Measurements from ENCODE around the gene SH3BP1. TPM values are rescaled to one million over a fixed set of nuclear protein-coding genes. Genes with fewer than 3 reads are reported as not detected.

Gene SH3BP1
- total and polyA plus RNA-seq, 9 of the 15 experiments (the other 6 are each of a cell fraction or from before 2014, with no cell fraction given), result 0.10 to 36.2 (median 10.4) TPM

DNA sequence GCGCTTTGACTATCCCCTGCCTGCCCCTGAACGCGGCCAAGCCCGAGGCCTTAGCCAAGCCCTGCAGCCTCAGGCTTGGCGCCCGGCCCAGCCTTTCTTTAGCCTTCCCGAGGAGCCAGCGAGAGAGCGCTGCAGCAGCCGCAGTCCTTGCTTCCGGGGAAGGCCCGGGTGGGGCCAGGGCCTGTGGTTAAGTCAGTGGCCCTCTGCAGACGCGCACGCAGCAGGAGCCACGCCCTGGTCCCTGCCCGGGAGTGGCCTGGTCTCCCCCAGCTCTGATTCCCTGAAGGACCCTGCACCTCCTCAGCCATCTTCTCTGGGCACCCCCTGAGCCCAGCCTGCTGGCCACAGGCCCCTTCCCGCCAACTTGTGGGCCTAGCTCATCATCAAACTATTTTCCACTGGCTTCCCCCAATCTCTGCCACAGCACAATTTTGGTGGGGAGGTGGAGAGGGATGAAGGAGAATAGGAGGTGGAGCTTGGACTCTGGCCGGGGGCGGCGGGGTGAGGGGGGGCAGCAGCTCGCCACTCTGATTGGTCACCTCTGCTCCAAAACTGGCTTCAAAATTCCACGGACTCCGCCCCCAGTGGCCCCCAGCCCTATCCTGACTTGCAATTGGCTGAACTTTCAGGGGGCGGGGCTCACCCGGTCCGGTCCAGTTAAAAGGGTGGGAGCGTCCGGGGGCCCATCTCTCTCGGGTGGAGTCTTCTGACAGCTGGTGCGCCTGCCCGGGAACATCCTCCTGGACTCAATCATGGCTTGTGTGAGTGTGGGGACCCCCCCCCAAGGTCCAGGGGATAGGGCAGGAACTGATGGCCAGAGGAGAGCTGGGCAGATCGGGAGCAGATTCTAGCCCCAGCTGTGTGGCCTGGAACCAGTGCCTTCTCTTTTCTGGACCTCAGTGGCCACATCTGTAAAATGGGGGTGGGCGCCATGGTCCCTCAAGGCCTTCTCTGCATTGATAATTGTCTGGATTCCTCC lies 35.8 kb downstream of the SH3BP1 start, which contains the start of gene LGALS1 (continued):
- TF ChIP-seq, protein P1, sequence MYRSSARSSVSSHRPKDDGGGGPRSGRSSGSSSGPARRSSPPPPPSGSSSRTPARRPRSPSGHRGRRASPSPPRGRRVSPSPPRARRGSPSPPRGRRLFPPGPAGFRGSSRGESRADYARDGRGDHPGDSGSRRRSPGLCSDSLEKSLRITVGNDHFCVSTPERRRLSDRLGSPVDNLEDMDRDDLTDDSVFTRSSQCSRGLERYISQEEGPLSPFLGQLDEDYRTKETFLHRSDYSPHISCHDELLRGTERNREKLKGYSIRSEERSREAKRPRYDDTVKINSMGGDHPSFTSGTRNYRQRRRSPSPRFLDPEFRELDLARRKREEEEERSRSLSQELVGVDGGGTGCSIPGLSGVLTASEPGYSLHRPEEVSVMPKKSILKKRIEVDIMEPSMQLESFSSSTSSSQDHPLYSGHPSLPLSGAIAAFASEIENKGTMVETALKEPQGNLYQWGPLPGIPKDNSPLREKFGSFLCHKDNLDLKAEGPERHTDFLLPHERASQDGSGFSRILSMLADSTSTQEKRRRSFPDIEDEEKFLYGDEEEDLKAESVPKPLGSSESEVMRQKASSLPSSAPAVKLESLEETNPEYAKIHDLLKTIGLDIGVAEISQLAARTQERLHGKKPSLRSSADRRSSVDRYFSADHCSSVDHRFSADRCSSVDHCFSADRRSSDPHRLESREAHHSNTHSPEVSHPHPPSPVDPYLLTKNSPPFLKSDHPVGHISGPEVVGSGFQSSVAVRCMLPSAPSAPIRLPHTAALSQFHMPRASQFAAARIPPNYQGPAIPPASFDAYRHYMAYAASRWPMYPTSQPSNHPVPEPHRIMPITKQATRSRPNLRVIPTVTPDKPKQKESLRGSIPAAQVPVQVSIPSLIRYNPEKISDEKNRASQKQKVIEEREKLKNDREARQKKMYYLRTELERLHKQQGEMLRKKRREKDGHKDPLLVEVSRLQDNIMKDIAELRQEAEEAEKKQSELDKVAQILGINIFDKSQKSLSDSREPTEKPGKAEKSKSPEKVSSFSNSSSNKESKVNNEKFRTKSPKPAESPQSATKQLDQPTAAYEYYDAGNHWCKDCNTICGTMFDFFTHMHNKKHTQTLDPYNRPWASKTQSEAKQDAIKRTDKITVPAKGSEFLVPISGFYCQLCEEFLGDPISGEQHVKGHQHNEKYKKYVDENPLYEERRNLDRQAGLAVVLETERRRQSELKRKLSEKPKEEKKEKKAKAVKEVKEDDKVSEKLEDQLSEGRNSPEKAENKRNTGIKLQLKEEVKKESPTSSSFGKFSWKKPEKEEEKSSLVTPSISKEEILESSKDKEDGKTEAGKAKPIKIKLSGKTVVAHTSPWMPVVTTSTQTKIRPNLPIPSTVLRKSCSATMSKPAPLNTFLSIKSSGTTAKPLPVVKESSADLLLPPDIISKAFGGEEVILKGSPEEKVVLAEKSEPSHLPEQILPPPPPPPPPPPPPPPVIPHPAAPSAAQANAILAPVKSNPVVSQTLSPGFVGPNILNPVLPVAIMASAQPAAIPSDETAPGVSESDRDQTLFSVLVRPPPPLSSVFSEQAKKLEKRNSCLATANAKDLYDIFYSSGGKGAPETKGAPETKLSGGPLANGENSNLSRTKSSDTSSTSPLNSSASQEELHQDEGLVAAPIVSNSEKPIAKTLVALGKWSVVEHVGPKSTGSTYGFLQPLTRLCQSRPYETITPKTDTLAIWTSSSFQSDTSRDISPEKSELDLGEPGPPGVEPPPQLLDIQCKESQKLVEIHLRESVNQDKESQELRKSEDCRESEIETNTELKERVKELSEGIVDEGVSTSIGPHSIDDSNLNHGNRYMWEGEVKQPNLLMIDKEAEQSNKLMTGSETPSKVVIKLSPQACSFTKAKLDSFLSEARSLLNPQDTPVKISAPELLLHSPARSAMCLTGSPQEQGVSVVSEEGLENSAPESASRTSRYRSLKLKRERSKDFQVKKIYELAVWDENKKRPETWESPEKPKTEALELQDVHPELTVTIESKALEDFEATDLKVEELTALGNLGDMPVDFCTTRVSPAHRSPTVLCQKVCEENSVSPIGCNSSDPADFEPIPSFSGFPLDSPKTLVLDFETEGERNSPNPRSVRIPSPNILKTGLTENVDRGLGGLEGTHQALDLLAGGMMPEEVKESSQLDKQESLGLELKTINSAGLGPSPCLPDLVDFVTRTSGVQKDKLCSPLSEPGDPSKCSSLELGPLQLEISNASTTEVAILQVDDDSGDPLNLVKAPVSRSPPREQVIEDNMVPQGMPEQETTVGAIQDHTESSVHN (IDR thresholded peaks at IDR 0.05; ENCODE audit: borderline replicate concordance in 1 of 2, low read depth in 1 of 2), result no peak
- TF ChIP-seq HDGF (IDR thresholded peaks at IDR 0.05) (no peak), NR2C2 (CRISPR knock-in tag; IDR thresholded peaks at IDR 0.05) (no peak), NR2C2 (tag; IDR thresholded peaks at IDR 0.05) (peak; percentile 68), ZNF699 (CRISPR knock-in tag; IDR thresholded peaks at IDR 0.05; ENCODE audit: insufficient replicate concordance) (no peak), ZNF121 (CRISPR knock-in tag; conservative IDR thresholded peaks at IDR 0.05) (no peak), ARID1B (IDR thresholded peaks at IDR 0.05) (peak; percentile 40; the same call in 1 of the 2 replicates), NCOA1 (IDR thresholded peaks at IDR 0.05; ENCODE audit: low read depth) (no peak), ZNF79 (CRISPR knock-in tag; IDR thresholded peaks at IDR 0.05; ENCODE audit: low read depth) (no peak), HMG20A (CRISPR knock-in tag; conservative IDR thresholded peaks at IDR 0.05) (no peak), PHB2 (IDR thresholded peaks at IDR 0.05; ENCODE audit: low read depth) (no peak), ZNF239 (CRISPR knock-in tag; IDR thresholded peaks at IDR 0.05) (no peak)
- TF ChIP-seq, protein P2, sequence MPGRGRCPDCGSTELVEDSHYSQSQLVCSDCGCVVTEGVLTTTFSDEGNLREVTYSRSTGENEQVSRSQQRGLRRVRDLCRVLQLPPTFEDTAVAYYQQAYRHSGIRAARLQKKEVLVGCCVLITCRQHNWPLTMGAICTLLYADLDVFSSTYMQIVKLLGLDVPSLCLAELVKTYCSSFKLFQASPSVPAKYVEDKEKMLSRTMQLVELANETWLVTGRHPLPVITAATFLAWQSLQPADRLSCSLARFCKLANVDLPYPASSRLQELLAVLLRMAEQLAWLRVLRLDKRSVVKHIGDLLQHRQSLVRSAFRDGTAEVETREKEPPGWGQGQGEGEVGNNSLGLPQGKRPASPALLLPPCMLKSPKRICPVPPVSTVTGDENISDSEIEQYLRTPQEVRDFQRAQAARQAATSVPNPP (IDR thresholded peaks at IDR 0.05; ENCODE audit: borderline replicate concordance, insufficient read depth, insufficient read length), result no peak
- TF ChIP-seq, protein P3, sequence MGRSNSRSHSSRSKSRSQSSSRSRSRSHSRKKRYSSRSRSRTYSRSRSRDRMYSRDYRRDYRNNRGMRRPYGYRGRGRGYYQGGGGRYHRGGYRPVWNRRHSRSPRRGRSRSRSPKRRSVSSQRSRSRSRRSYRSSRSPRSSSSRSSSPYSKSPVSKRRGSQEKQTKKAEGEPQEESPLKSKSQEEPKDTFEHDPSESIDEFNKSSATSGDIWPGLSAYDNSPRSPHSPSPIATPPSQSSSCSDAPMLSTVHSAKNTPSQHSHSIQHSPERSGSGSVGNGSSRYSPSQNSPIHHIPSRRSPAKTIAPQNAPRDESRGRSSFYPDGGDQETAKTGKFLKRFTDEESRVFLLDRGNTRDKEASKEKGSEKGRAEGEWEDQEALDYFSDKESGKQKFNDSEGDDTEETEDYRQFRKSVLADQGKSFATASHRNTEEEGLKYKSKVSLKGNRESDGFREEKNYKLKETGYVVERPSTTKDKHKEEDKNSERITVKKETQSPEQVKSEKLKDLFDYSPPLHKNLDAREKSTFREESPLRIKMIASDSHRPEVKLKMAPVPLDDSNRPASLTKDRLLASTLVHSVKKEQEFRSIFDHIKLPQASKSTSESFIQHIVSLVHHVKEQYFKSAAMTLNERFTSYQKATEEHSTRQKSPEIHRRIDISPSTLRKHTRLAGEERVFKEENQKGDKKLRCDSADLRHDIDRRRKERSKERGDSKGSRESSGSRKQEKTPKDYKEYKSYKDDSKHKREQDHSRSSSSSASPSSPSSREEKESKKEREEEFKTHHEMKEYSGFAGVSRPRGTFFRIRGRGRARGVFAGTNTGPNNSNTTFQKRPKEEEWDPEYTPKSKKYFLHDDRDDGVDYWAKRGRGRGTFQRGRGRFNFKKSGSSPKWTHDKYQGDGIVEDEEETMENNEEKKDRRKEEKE (IDR thresholded peaks at IDR 0.05; ENCODE audit: borderline replicate concordance in 1 of 2, control insufficient read depth in 1 of 2, low read depth in 2 of 2, low read length in 1 of 2), result no peak
